GM21367 (cell line): ENCODE measurements around the gene GPR18.
"Not testable (repeated sequence)": the region's sequence is repeated elsewhere in the genome, so short reads cannot be mapped to it uniquely, and the experiment has no call there.

Experiments
- ATAC-seq: cut with Tn5 transposase; IDR thresholded peaks from one replicate; pipeline ENCODE4 v1.9.1; 2021; ENCODE audit not compliant: unreplicated experiment

Gene GPR18

GRCh38 chr13:99268822-99269221, 10.6 kb upstream of the GPR18 start:
- ATAC-seq: no peak

- ATAC-seq: no peak
These were observed 9.7 kb upstream of the GPR18 start for GRCh38 chr13:99267927-99268326.

- no peak for ATAC-seq
These were observed 8.6 kb upstream of the GPR18 start for GRCh38 chr13:99266827-99267226.

DNA sequence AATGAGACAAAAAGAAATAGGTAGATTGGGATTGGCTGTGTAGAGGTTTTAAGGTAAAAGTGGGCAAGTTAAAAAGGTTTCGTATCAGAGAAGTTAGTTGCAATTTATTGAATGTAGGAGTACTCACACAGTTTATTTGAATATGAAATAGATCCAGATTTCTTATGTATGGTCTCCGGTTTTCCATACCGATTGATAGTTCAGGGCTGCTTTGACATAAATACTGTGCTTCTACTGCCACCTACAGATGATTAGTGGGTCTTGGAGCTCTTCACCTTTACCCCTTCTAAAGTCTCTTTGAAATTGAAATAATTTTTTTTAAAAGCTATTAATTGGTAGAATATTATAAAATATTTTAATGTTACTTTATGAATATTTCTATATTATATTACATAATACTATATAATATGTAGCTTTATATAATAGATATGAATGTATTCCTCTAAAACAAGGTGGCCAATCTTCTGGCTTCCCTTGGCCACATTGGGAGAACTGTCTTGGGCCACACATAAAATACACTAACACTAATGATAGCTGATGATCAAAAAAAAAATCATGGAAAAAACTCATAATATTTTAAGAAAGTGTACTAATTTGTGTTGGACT, 7.7 kb upstream of the GPR18 start:
- ATAC-seq: no peak

DNA sequence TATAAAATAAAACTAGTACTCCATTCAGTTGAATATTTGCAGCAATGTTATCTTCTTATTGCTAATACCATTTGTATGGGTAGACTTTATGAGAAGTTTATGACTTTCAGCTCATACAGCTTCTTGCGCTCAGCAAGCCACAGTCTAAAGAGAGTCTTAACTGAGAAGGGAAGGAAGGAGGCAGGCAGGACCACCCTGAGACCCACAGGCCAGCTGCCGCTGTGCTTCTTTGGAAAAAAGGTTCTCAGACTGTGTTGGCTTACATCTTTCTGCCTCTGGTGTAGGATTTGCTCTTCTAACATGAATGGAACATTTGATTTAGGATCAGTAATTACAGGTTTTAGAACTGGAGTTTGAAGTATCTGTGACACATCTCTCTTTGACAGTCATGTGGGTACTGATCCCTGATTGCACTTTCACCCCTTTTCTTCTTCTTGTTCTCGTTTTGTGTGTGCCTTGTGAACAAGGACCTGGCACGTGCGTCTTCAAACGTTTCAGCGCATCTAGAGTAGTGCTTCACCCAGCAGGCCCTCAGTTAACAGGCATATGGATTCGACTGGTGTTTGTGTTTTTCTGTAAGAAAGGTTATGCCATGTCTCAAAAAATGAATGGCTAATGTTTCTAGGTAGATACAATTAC, 7.1 kb upstream of the GPR18 start:
- no peak for ATAC-seq

GRCh38 chr13:99264051-99264450, 5.9 kb upstream of the GPR18 start:
- ATAC-seq: no peak

GRCh38 chr13:99263126-99263785, 5.1 kb upstream of the GPR18 start:
- no peak for ATAC-seq

DNA sequence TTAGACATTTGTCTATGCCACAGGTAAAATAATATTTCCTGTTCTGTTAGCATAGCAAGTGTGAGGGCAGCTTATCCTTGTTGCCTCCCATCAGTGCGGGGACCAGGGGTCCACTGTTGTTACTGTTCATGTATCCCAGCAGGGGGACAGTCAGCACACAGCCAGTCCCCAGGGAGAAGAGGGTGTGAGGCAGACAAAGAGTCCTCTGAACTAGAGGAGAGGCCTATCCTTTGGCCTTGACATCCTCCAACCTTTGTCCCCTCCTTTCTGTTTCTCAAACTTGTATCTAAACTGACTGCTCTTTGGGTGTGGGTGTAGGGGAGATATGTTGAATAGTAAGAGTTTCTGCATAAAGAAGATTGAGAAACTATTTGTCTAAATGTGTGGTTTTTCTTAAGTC, 2.9 kb upstream of the GPR18 start:
- no peak for ATAC-seq

DNA sequence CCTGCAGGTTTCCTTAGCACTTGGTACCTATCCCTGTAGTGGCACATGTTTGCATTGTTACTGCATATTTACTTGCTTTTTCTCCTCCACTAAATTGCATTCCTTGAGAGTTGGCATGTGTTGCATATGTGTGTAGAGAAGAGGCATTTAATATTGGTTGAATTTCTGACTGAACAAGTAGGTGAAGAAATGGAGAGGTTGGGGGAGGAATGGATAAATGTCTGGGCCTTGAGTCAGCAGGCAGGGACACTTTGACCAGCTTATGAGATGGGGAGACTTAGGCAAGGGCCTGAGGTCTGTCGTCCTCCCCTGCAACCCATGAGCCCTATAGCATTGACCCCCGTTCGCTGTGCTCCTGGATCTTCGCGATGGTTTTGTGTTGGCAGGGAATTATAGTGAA, 2.0 kb upstream of the GPR18 start:
- no peak for ATAC-seq

GRCh38 chr13:99258946-99259345, 767 bp upstream of the GPR18 start:
- peak; percentile 39 for ATAC-seq

DNA sequence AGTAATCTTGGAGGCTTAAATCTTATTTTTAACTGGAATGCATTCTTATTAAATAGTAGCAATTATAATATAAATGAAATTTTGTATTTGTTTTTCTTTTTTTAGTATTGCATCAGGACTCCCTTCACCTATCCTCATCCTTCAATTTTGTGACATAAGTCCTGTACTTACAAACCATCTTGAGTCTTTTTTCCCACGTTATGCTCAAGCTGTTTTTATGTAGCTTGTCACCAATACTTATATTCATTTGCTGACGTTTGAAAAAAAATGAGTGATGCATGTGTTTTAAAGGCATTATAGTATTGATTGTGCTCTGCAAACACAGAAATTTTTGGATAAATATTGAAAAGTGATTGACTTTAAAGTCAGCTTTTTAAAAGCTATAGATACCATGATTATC, 888 bp downstream of the GPR18 start:
- no peak for ATAC-seq

GRCh38 chr13:99256709-99257108, 1.5 kb downstream of the GPR18 start:
- ATAC-seq: peak; percentile 15

DNA sequence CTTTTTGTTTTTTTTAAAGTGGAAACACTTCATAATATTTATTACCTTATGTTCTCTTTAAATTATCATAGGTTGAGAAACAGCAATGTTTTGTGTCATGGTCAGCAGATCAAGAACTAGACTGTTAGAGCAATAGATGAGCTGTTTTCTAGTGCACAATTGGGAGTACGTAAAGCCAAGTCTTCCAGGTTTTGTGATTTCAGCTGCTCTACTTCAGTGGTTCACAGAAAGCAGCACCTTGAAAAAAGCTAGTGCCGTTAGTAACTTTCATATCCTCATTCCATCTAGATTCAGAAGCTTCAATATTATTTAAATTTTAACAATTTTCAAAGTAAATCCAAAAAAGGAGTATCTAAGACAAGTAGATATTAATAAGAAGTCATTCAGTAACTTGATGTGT, 1.9 kb downstream of the GPR18 start:
- ATAC-seq: peak; percentile 35

GRCh38 chr13:99255271-99255670, 2.9 kb downstream of the GPR18 start:
- ATAC-seq: no peak

GRCh38 chr13:99254830-99255229, 3.3 kb downstream of the GPR18 start:
- ATAC-seq: no peak

- ATAC-seq: no peak
These were observed 6.3 kb downstream of the GPR18 start for GRCh38 chr13:99251921-99252320.

- no peak for ATAC-seq
These were observed 7.0 kb downstream of the GPR18 start for GRCh38 chr13:99250982-99251825.

- ATAC-seq: not testable (repeated sequence)
These were observed 8.6 kb downstream of the GPR18 start for GRCh38 chr13:99249606-99250005.

GRCh38 chr13:99249178-99249577, 9.0 kb downstream of the GPR18 start:
- ATAC-seq: not testable (repeated sequence)

- ATAC-seq: no peak
These were observed 12.1 kb downstream of the GPR18 start for GRCh38 chr13:99246100-99246499.

DNA sequence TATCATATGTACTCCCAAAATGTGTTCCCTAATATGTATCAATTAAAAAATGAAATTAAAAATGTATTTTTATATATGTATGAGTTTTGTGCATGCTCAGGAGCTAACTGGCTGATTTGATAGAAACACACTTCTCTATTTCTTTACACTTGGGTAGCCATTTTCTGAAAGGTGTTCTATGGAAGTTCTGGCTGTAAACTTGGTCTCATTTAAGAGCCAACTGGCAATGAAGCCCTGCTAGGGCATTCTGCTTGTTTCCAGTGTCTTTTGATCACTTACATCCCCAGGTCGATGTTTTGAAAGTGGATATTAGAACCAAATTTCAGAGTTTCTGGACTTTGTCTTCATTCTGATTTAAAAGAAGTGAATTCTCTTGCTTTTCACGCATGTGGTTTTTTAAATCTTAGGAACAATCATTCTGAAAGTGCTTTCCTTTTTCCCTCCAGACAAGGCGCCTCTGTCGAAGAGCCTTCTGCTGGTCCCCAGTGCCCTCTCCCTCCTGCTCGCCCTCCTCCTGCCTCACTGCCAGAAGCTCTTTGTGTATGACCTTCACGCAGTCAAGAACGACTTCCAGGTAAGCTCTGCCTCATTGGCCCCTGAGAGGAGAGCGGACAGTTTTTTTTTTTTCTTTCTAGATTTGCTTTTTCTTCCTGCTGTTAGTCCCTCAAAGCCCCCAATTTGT, 20.1 kb downstream of the GPR18 start:
- peak; percentile 44 for ATAC-seq
